Trophoblast cell (in vitro differentiated cells and primary cell): Measurements from ENCODE around the gene MYBL2.

Experiments
- DNase-seq, 2 donors: peaks; one replicate each; pipeline ENCODE4 v3.0.0-alpha.2; 2016
- H2AFZ ChIP-seq: 2 replicates; pipeline ENCODE4 v1.6.1; 2013; ENCODE audit warnings: low read length, moderate library complexity, mild to moderate bottlenecking; ENCODE audit not compliant: insufficient read depth, poor library complexity
- H2AK5ac ChIP-seq: 2 replicates; pipeline ENCODE4 v1.6.1; 2013; ENCODE audit warnings: mild to moderate bottlenecking, low read length
- H2BK120ac ChIP-seq: 2 replicates; pipeline ENCODE4 v1.6.1; 2013; ENCODE audit warnings: low read length, mild to moderate bottlenecking, moderate library complexity; ENCODE audit not compliant: insufficient read depth, poor library complexity
- H2BK12ac ChIP-seq: 2 replicates; pipeline ENCODE4 v1.6.1; 2013; ENCODE audit warnings: mild to moderate bottlenecking, low read length, moderate library complexity
- H2BK5ac ChIP-seq: 2 replicates; pipeline ENCODE4 v1.6.1; 2013; ENCODE audit warnings: low read length, low read depth, moderate library complexity, mild to moderate bottlenecking; ENCODE audit not compliant: poor library complexity
- H3K14ac ChIP-seq: 2 replicates; pipeline ENCODE4 v1.6.1; 2013; ENCODE audit warnings: mild to moderate bottlenecking, low read length
- H3K18ac ChIP-seq: 2 replicates; pipeline ENCODE4 v1.6.1; 2013; ENCODE audit warnings: mild to moderate bottlenecking, low read length
- H3K23ac ChIP-seq: 2 replicates; pipeline ENCODE4 v1.6.1; 2013; ENCODE audit warnings: low read length
- H3K27ac ChIP-seq: 2 replicates; pipeline ENCODE4 v1.5.1; 2013; ENCODE audit warnings: low read depth, mild to moderate bottlenecking, inconsistent platforms, low read length, moderate library complexity
- H3K27me3 ChIP-seq: 2 replicates; pipeline ENCODE4 v1.6.1; 2013; ENCODE audit warnings: inconsistent platforms, mild to moderate bottlenecking, low read length, moderate library complexity; ENCODE audit not compliant: insufficient read depth
- H3K36me3 ChIP-seq, 2 experiments: 1 replicate in 1 of 2; 2 replicates in 1 of 2; pipeline ENCODE4 v1.6.1; 2013; ENCODE audit warnings: low read length in 2 of 2, mild to moderate bottlenecking in 2 of 2, moderate library complexity in 1 of 2; ENCODE audit not compliant: insufficient read depth in 2 of 2, control insufficient read depth in 1 of 2
- H3K4ac ChIP-seq: 2 replicates; pipeline ENCODE4 v1.6.1; 2013; ENCODE audit warnings: low read depth, mild to moderate bottlenecking, low read length, moderate library complexity
- H3K4me1 ChIP-seq, 2 experiments: 1 replicate in 1 of 2; 2 replicates in 1 of 2; pipeline ENCODE4 v1.6.1; 2013; ENCODE audit warnings: low read length in 2 of 2, mild to moderate bottlenecking in 2 of 2, moderate library complexity in 1 of 2; ENCODE audit not compliant: insufficient read depth in 2 of 2, control insufficient read depth in 1 of 2
- H3K4me2 ChIP-seq: 2 replicates; pipeline ENCODE4 v1.6.1; 2013; ENCODE audit warnings: inconsistent platforms, mild to moderate bottlenecking, low read length, moderate library complexity
- H3K4me3 ChIP-seq: 2 replicates; pipeline ENCODE4 v1.5.1; 2013; ENCODE audit warnings: mild to moderate bottlenecking, low read depth, low read length, inconsistent platforms
- H3K79me1 ChIP-seq: one replicate; pipeline ENCODE4 v1.6.1; 2013; ENCODE audit warnings: low read length
- H3K79me2 ChIP-seq: 2 replicates; pipeline ENCODE4 v1.6.1; 2013; ENCODE audit warnings: low read length, mild to moderate bottlenecking; ENCODE audit not compliant: control insufficient read depth, insufficient read depth, poor library complexity
- H3K9ac ChIP-seq: 2 replicates; pipeline ENCODE4 v1.6.1; 2013; ENCODE audit warnings: mild to moderate bottlenecking, low read length
- H3K9me3 ChIP-seq: 2 replicates; pipeline ENCODE4 v1.6.1; 2013; ENCODE audit warnings: low read depth, mild to moderate bottlenecking, control low read depth, inconsistent platforms, low read length; ENCODE audit not compliant: insufficient read depth
- H4K12ac ChIP-seq: 2 replicates; pipeline ENCODE4 v1.6.1; 2013; ENCODE audit warnings: low read depth, mild to moderate bottlenecking, low read length, moderate library complexity
- H4K8ac ChIP-seq: 2 replicates; pipeline ENCODE4 v1.6.1; 2013; ENCODE audit warnings: low read depth, mild to moderate bottlenecking, low read length, moderate library complexity
- H4K91ac ChIP-seq: one replicate; pipeline ENCODE4 v1.6.1; 2013; ENCODE audit warnings: low read depth, mild to moderate bottlenecking, low read length, moderate library complexity
- WGBS: extraction: QIAGEN DNeasy Blood & Tissue Kit; methylation state at CpG from one replicate; pipeline ENCODE4 v1.1.7; 2013; ENCODE audit warnings: missing lambda C conversion rate; ENCODE audit not compliant: insufficient read length, insufficient coverage; ENCODE audit errors: extremely low coverage; 5-methylcytosine and 5-hydroxymethylcytosine counted together

The MYBL2 gene

GRCh38 chr20:43728686-43729255, 61.9 kb downstream of the MYBL2 start:
- Histone ChIP-seq H2BK12ac (no peak overlapping the region), H3K27me3 (no peaks in the 10 kb centered on the region), H3K79me2 (no peaks in the 10 kb centered on the region), H3K36me3 (no peaks in the 10 kb centered on the region), H3K18ac (no peak overlapping the region), H4K8ac (no peak overlapping the region), H3K4me3 (no peak overlapping the region), H3K4me1 (no peaks in the 10 kb centered on the region), H2AK5ac (no peak overlapping the region), H4K12ac (no peak overlapping the region), H3K79me1 (no peaks in the 10 kb centered on the region), H2AFZ (no peak overlapping the region), H3K14ac (no peak overlapping the region), H3K4ac (no peak overlapping the region), H2BK5ac (no peak overlapping the region), H3K9ac (no peak overlapping the region), H3K23ac (no peak overlapping the region), H3K4me2 (no peak overlapping the region), H3K9me3 (no peaks in the 10 kb centered on the region), H2BK120ac (no peak overlapping the region), H4K91ac (no peak overlapping the region), H3K27ac (no peak overlapping the region)
- DNase-seq, result no peak
- WGBS, result no CpG with 5 or more reads among the region's 7 CpGs

GRCh38 chr20:43731469-43731868, 64.6 kb downstream of the MYBL2 start:
- no peaks in the 10 kb centered on the region for H3K79me1 ChIP-seq
- H2AK5ac ChIP-seq, result no peak overlapping the region
- H2AFZ ChIP-seq, result no peak overlapping the region
- no peak overlapping the region for H3K4me2 ChIP-seq
- no peak overlapping the region for H2BK12ac ChIP-seq
- H4K12ac ChIP-seq, result no peak overlapping the region
- H2BK120ac ChIP-seq, result no peak overlapping the region
- H3K23ac ChIP-seq, result no peak overlapping the region
- H2BK5ac ChIP-seq, result no peak overlapping the region
- H4K8ac ChIP-seq, result no peak overlapping the region
- no peak overlapping the region for H3K4me3 ChIP-seq
- no peak overlapping the region for H3K27ac ChIP-seq
- no peak overlapping the region for H3K4ac ChIP-seq
- H3K36me3 ChIP-seq, result no peaks in the 10 kb centered on the region
- no peaks in the 10 kb centered on the region for H3K79me2 ChIP-seq
- H3K4me1 ChIP-seq, result no peaks in the 10 kb centered on the region
- no peak overlapping the region for H3K18ac ChIP-seq
- no peaks in the 10 kb centered on the region for H3K27me3 ChIP-seq
- WGBS, result no CpG with 5 or more reads among the region's 7 CpGs
- H3K9ac ChIP-seq, result no peak overlapping the region
- no peak for DNase-seq
- no peak overlapping the region for H4K91ac ChIP-seq
- no peak overlapping the region for H3K14ac ChIP-seq
- H3K9me3 ChIP-seq, result no peaks in the 10 kb centered on the region

- Histone ChIP-seq H3K27ac (no peak overlapping the region), H3K4me1 (no peaks in the 10 kb centered on the region), H2AFZ (no peak overlapping the region), H3K27me3 (no peaks in the 10 kb centered on the region), H3K4me3 (no peak overlapping the region), H3K14ac (no peak overlapping the region), H3K4ac (no peak overlapping the region), H2BK5ac (no peak overlapping the region), H3K79me2 (no peaks in the 10 kb centered on the region), H3K79me1 (no peaks in the 10 kb centered on the region), H4K12ac (no peak overlapping the region), H3K9ac (no peak overlapping the region), H4K8ac (no peak overlapping the region), H2BK120ac (no peak overlapping the region), H3K36me3 (no peaks in the 10 kb centered on the region), H3K23ac (no peak overlapping the region), H3K9me3 (no peaks in the 10 kb centered on the region), H2BK12ac (no peak overlapping the region), H3K18ac (no peak overlapping the region), H4K91ac (no peak overlapping the region), H2AK5ac (no peak overlapping the region), H3K4me2 (no peak overlapping the region)
- DNase-seq, result no peak
- no CpG with 5 or more reads among the region's 5 CpGs for WGBS
Observed at GRCh38 chr20:43731927-43732326, 65.0 kb downstream of the MYBL2 start.

- no peak overlapping the region for H2AK5ac ChIP-seq
- no CpG with 5 or more reads among the region's 2 CpGs for WGBS
- no peak overlapping the region for H3K27ac ChIP-seq
- no peak overlapping the region for H2BK12ac ChIP-seq
- no peak overlapping the region for H4K12ac ChIP-seq
- H2BK120ac ChIP-seq, result no peak overlapping the region
- H2BK5ac ChIP-seq, result no peak overlapping the region
- no peaks in the 10 kb centered on the region for H3K4me1 ChIP-seq
- H3K4ac ChIP-seq, result no peak overlapping the region
- H4K8ac ChIP-seq, result no peak overlapping the region
- no peaks in the 10 kb centered on the region for H3K27me3 ChIP-seq
- H3K14ac ChIP-seq, result no peak overlapping the region
- no peak overlapping the region for H3K18ac ChIP-seq
- no peaks in the 10 kb centered on the region for H3K79me2 ChIP-seq
- H3K23ac ChIP-seq, result no peak overlapping the region
- no peak overlapping the region for H3K4me3 ChIP-seq
- H4K91ac ChIP-seq, result no peak overlapping the region
- H3K9ac ChIP-seq, result no peak overlapping the region
- no peak for DNase-seq
- H3K36me3 ChIP-seq, result no peaks in the 10 kb centered on the region
- no peak overlapping the region for H2AFZ ChIP-seq
- no peaks in the 10 kb centered on the region for H3K79me1 ChIP-seq
- no peaks in the 10 kb centered on the region for H3K9me3 ChIP-seq
- no peak overlapping the region for H3K4me2 ChIP-seq
Observed at GRCh38 chr20:43736588-43737158, 69.8 kb downstream of the MYBL2 start.
